Measurements from ENCODE around the gene TPRX2. TPM values are rescaled to one million over a fixed set of nuclear protein-coding genes. Genes with fewer than 3 reads are reported as not detected.
"Not testable (repeated sequence)": the region's sequence is repeated elsewhere in the genome, so short reads cannot be mapped to it uniquely, and the experiment has no call there.

TPRX2 gene
- not detected in 2 replicates for total RNA-seq

- not testable (repeated sequence) for H3K4me3 ChIP-seq (ENCODE audit: low read depth, low read length); DNase-seq (ENCODE audit: low read depth)
Observed at GRCh38 chr19:47858646-47859285, at the start of gene TPRX2. TSS of gene TPRX2 (plus strand) at chr19:47859235. CDS start at chr19:47859247, 12 bp downstream.

- DNase-seq (ENCODE audit: low read depth): peak; percentile 57
- no peak overlapping the region for H3K4me3 ChIP-seq (ENCODE audit: low read depth, low read length)
- peak; percentile 53 for TF ChIP-seq CTCF (IDR thresholded peaks at IDR 0.05; ENCODE audit: insufficient read depth, low read depth, low read length)
Observed at GRCh38 chr19:47813304-47813994, 45.6 kb upstream of the TPRX2 start.

GRCh38 chr19:47813995-47814328 lies 45.1 kb upstream of the TPRX2 start:
- no peak for TF ChIP-seq CTCF (IDR thresholded peaks at IDR 0.05; ENCODE audit: insufficient read depth, low read depth, low read length)
- DNase-seq (ENCODE audit: low read depth): no peak
- H3K4me3 ChIP-seq (ENCODE audit: low read depth, low read length): no peak overlapping the region

- H3K4me3 ChIP-seq (ENCODE audit: low read depth, low read length); DNase-seq (ENCODE audit: low read depth): not testable (repeated sequence)
Observed at GRCh38 chr19:47816270-47816669, 42.8 kb upstream of the TPRX2 start.

GRCh38 chr19:47818221-47818620 lies 40.8 kb upstream of the TPRX2 start:
- DNase-seq (ENCODE audit: low read depth); H3K4me3 ChIP-seq (ENCODE audit: low read depth, low read length): not testable (repeated sequence)

GRCh38 chr19:47819858-47820257 lies 39.2 kb upstream of the TPRX2 start:
- H3K4me3 ChIP-seq (ENCODE audit: low read depth, low read length): no peak overlapping the region
- no peak for DNase-seq (ENCODE audit: low read depth)
- TF ChIP-seq CTCF (IDR thresholded peaks at IDR 0.05; ENCODE audit: insufficient read depth, low read depth, low read length): no peak

GRCh38 chr19:47820410-47820809 lies 38.6 kb upstream of the TPRX2 start:
- no peak overlapping the region for H3K4me3 ChIP-seq (ENCODE audit: low read depth, low read length)
- no peak for TF ChIP-seq CTCF (IDR thresholded peaks at IDR 0.05; ENCODE audit: insufficient read depth, low read depth, low read length)
- DNase-seq (ENCODE audit: low read depth): no peak

- no peak for TF ChIP-seq CTCF (IDR thresholded peaks at IDR 0.05; ENCODE audit: insufficient read depth, low read depth, low read length)
- H3K4me3 ChIP-seq (ENCODE audit: low read depth, low read length): no peak within 1 kb of the TSS
- DNase-seq (ENCODE audit: low read depth): no peak
Observed at GRCh38 chr19:47821460-47822020, 37.5 kb upstream of the TPRX2 start, which contains the start of gene CRX. TSS of gene CRX (plus strand) at chr19:47821937. CDS start at chr19:47834444, 12,507 bp downstream.
